HCT116 (cell line): ENCODE measurements around the gene FCER1G. TPM values are rescaled to one million over a fixed set of nuclear protein-coding genes. Genes with fewer than 3 reads are reported as not detected.

Source experiments
- ATAC-seq: fragments of 200-7000 bp; cut with Tn5 transposase; 2 replicates; pipeline ENCODE4 v1.9.1; 2020; ENCODE audit warnings: mild to moderate bottlenecking, moderate library complexity
- BruUV-seq: library from RNA; stranded (reverse); fragments of 400-500 nt; replicated peaks from 2 replicates; lab custom pipeline; 2021; lab: Mats Ljungman, UMichigan
- CTCF ChIA-PET: fragments of 300-600 bp; sonication (Branson Sonifier 250); formaldehyde crosslinking; loops from one replicate; lab custom pipeline; 2021; ENCODE audit warnings: antibody characterized with exemption; lab: Charles Lee
- POLR2A ChIA-PET: fragments of 300-600, 350-600 bp; sonication (Branson Sonifier 250); formaldehyde crosslinking; loops from one replicate; lab custom pipeline; 2021; ENCODE audit warnings: antibody characterized with exemption; lab: Charles Lee
- RAD21 ChIA-PET, 2 experiments: fragments of 300-600 bp; sonication (Branson Sonifier 250); formaldehyde crosslinking; loops; one replicate each; lab custom pipeline; 2023; ENCODE audit warnings: low total read pairs in 2 of 2; ENCODE audit not compliant: uncharacterized antibody in 2 of 2, unreplicated experiment in 2 of 2, low non-redundant PET in 1 of 2; lab: Charles Lee
- DNase-seq: peaks from one replicate; pipeline ENCODE4 v3.0.0-alpha.2; 2010; ENCODE audit warnings: low read depth, low spot score
- H2AFZ ChIP-seq: fragments of 200-600 bp; shearing (Covaris generic), sonication (generic); 2 replicates; pipeline ENCODE4 v1.6.1; 2017; ENCODE audit warnings: low read depth, mixed run types, mixed read lengths, antibody characterized with exemption, low read length; ENCODE audit not compliant: poor library complexity, severe bottlenecking
- H3K27ac ChIP-seq: 2 replicates; pipeline ENCODE4 v1.5.1; 2012; ENCODE audit warnings: low read depth, low read length
- H3K27me3 ChIP-seq: fragments of 200-600 bp; sonication (generic); 2 replicates; pipeline ENCODE4 v1.6.1; 2016; ENCODE audit warnings: mixed run types, low read length, mixed read lengths; ENCODE audit not compliant: insufficient read depth
- H3K36me3 ChIP-seq, 2 experiments: fragments of 200-500 bp in 1 of 2; fragments of 200-600 bp in 1 of 2; sonication (Bioruptor generic) in 1 of 2; sonication (generic) in 1 of 2; 2 replicates each; pipeline versions ENCODE4 v1.5.1 to v1.6.1; 2014 to 2016; ENCODE audit warnings: low read length in 2 of 2, inconsistent platforms in 1 of 2, mixed read lengths in 1 of 2, mixed run types in 1 of 2; ENCODE audit not compliant: insufficient read depth in 2 of 2, control insufficient read depth in 1 of 2
- H3K4me1 ChIP-seq, 2 experiments: fragments of 200-600 bp in 1 of 2; sonication (generic) in 1 of 2; 2 replicates each; pipeline versions ENCODE4 v1.5.1 to v1.6.1; 2012 to 2017; ENCODE audit warnings: low read length in 2 of 2, inconsistent platforms in 1 of 2, mild to moderate bottlenecking in 1 of 2, mixed read lengths in 1 of 2, mixed run types in 1 of 2, moderate library complexity in 1 of 2; ENCODE audit not compliant: insufficient read depth in 2 of 2, control insufficient read depth in 1 of 2
- H3K4me2 ChIP-seq: fragments of 200-600 bp; sonication (generic); 2 replicates; pipeline ENCODE4 v1.6.1; 2017; ENCODE audit warnings: mixed run types, low read length, mixed read lengths
- H3K4me3 ChIP-seq, 2 experiments: fragments of 200-600 bp in 1 of 2; sonication (generic) in 1 of 2; replicated peaks in 1 of 2; 2 replicates each; pipeline ENCODE4 v1.5.1; 2011 to 2016; ENCODE audit warnings: low read length in 2 of 2, control low read depth in 1 of 2, low read depth in 1 of 2, mild to moderate bottlenecking in 1 of 2, mixed read lengths in 1 of 2, mixed run types in 1 of 2
- H3K79me2 ChIP-seq: fragments of 200-600 bp; sonication (generic); 2 replicates; pipeline ENCODE4 v1.6.1; 2017; ENCODE audit warnings: mild to moderate bottlenecking, mixed run types, low read length, moderate library complexity, mixed read lengths; ENCODE audit not compliant: insufficient read depth
- H3K9ac ChIP-seq: fragments of 200-600 bp; sonication (generic); 2 replicates; pipeline ENCODE4 v1.6.1; 2016; ENCODE audit warnings: low read length, mixed read lengths
- H3K9me2 ChIP-seq: fragments of 200-600 bp; sonication (generic), shearing (Covaris generic); 2 replicates; pipeline ENCODE4 v1.6.1; 2017; ENCODE audit warnings: mixed run types, mild to moderate bottlenecking, moderate library complexity; ENCODE audit not compliant: insufficient read depth
- H3K9me3 ChIP-seq, 2 experiments: fragments of 200-500 bp in 1 of 2; fragments of 200-600 bp in 1 of 2; sonication (Bioruptor generic) in 1 of 2; sonication (generic) in 1 of 2; 2 replicates each; pipeline ENCODE4 v1.6.1; 2014 to 2017; ENCODE audit warnings: low read length in 2 of 2, mixed read lengths in 2 of 2, inconsistent platforms in 1 of 2, low read depth in 1 of 2, mild to moderate bottlenecking in 1 of 2, mixed run types in 1 of 2, moderate library complexity in 1 of 2; ENCODE audit not compliant: control insufficient read depth in 1 of 2, insufficient read depth in 1 of 2
- H4K20me1 ChIP-seq: fragments of 200-600 bp; sonication (generic), shearing (Covaris generic); 2 replicates; pipeline ENCODE4 v1.6.1; 2017; ENCODE audit warnings: mixed run types, mild to moderate bottlenecking, moderate library complexity; ENCODE audit not compliant: insufficient read depth
- CBX3 ChIP-seq: IDR thresholded peaks from 2 replicates; pipeline ENCODE4 v1.6.1; 2012; ENCODE audit warnings: low read depth
- CEBPB ChIP-seq: IDR thresholded peaks from 2 replicates; pipeline ENCODE4 v1.6.1; 2012; ENCODE audit warnings: low read depth
- EGR1 ChIP-seq: IDR thresholded peaks from 2 replicates; pipeline ENCODE4 v1.6.1; 2012; ENCODE audit warnings: low read depth
- EZH2 ChIP-seq: fragments of 200-600 bp; sonication (generic); IDR thresholded peaks from 2 replicates; pipeline ENCODE4 v1.6.1; 2017; ENCODE audit warnings: antibody characterized with exemption, mixed run types
- EZH2phosphoT487 ChIP-seq: fragments of 200-600 bp; IDR thresholded peaks from 2 replicates; pipeline ENCODE4 v1.6.1; 2018; ENCODE audit warnings: antibody characterized with exemption, borderline replicate concordance
- FOSL1 ChIP-seq: IDR thresholded peaks from 2 replicates; pipeline ENCODE4 v1.6.1; 2012; ENCODE audit warnings: low read depth
- JUND ChIP-seq: IDR thresholded peaks from 2 replicates; pipeline ENCODE4 v1.6.1; 2012
- POLR2A ChIP-seq: IDR thresholded peaks from 2 replicates; pipeline ENCODE4 v1.7.0; 2011; ENCODE audit warnings: borderline replicate concordance; ENCODE audit not compliant: insufficient read depth, insufficient read length; ENCODE audit errors: extremely low read depth
- POLR2AphosphoS5 ChIP-seq: IDR thresholded peaks from 2 replicates; pipeline ENCODE4 v1.6.1; 2011; ENCODE audit warnings: mild to moderate bottlenecking, low read depth, low read length, moderate library complexity
- RAD21 ChIP-seq: IDR thresholded peaks from 2 replicates; pipeline ENCODE4 v1.6.1; 2012; ENCODE audit warnings: low read depth, mild to moderate bottlenecking
- REST ChIP-seq: IDR thresholded peaks from 2 replicates; pipeline ENCODE4 v1.6.1; 2012; ENCODE audit warnings: low read depth
- SIN3A ChIP-seq: IDR thresholded peaks from 2 replicates; pipeline ENCODE4 v1.6.1; 2012; ENCODE audit warnings: low read depth
- SRF ChIP-seq: IDR thresholded peaks from 2 replicates; pipeline ENCODE4 v1.6.1; 2012; ENCODE audit warnings: low read depth
- TCF7L2 ChIP-seq: IDR thresholded peaks from 2 replicates; pipeline ENCODE4 v1.7.0; 2011; ENCODE audit warnings: borderline replicate concordance, inconsistent platforms; ENCODE audit not compliant: insufficient read depth, insufficient read length; ENCODE audit errors: extremely low read depth
- YY1 ChIP-seq: IDR thresholded peaks from 2 replicates; pipeline ENCODE4 v1.6.1; 2011; ENCODE audit warnings: low read length, low read depth, moderate library complexity, mild to moderate bottlenecking; ENCODE audit not compliant: insufficient replicate concordance; ENCODE audit errors: extremely low read depth
- ZBTB33 ChIP-seq: IDR thresholded peaks from 2 replicates; pipeline ENCODE4 v1.6.1; 2011; ENCODE audit warnings: mild to moderate bottlenecking, low read length, moderate library complexity; ENCODE audit not compliant: insufficient replicate concordance; ENCODE audit errors: extremely low read depth
- ZFX ChIP-seq: fragments of 450-650 bp; IDR thresholded peaks from 2 replicates; pipeline ENCODE4 v1.6.1; 2017
- ZNF274 ChIP-seq: fragments of 200-500 bp; sonication (Bioruptor generic); IDR thresholded peaks from 2 replicates; pipeline ENCODE4 v1.6.1; 2014; ENCODE audit warnings: mild to moderate bottlenecking, low read depth, low read length, inconsistent platforms
- intact Hi-C: fragments of 100-400 bp; cut with micrococcal nuclease; formaldehyde crosslinking; loops from 2 replicates; pipeline ENCODE4 v1.10.0; 2022
- total RNA-seq: library from RNA; stranded (reverse); gene quantifications from one replicate; pipeline ENCODE4 v1.2.1, GENCODE V29; 2021; ENCODE audit not compliant: unreplicated experiment
- TF ChIP-seq, protein P1 (sequence below): IDR thresholded peaks from 2 replicates; pipeline ENCODE4 v1.6.1; 2012

The FCER1G gene
- total RNA-seq, 1 experiment from 2014 or later: 0.86 TPM

- TF ChIP-seq ZBTB33: no peak
Observed at GRCh38 chr1:161189036-161189435, 26.1 kb upstream of the FCER1G start (continued).

DNA sequence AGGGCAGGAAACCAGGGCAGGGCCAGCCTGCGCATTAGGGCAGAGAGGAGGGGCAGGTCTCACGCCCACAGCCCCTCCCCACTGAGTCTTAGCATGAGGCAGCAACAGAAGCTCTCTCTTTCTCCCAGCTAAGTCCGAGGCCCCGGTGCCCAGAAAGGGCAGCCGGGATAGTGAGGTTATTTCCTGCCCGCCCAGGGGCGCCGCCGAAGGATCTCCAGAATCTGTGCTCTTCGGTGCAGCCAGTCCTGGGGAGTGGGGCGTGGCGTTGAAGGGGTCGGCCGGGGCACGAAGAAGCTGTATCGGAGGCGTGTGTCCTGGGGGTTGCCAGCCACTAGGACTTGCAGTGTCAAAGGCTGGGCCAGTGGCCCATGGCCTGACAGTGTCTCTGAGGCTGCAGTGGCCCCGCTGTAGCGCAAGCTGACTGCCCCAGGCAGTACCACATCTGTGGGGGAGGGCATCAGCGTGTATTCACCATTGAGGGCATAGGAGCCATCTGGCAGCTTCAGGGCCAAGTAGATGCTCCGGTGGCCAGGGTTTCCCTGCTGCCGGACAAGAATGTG lies 24.1 kb upstream of the FCER1G start:
- intact Hi-C loops: no loop called here
- DNase-seq: no peak
- BruUV-seq: no TSS peak
- H3K9me3 ChIP-seq: no peaks in the 10 kb centered on the region
- ChIA-PET POLR2A (no interaction called here), RAD21 (no interaction called here), CTCF (interaction anchor here (1.2 to 1.6 kb wide), 2 partner anchors 11 to 191 kb away, joined by 5 to 6 read pairs; partner anchors contain the start of gene NDUFS2)
- H3K4me3 ChIP-seq: no peak overlapping the region
- TF ChIP-seq CBX3 (no peak), TCF7L2 (no peak), CEBPB (no peak), FOSL1 (no peak), SRF (no peak), YY1 (no peak), RAD21 (no peak), EZH2 (no peak), ZNF274 (no peak), ZBTB33 (no peak), ZFX (no peak), POLR2A (no peak), JUND (no peak), EZH2phosphoT487 (no peak), EGR1 (no peak), REST (no peak), POLR2AphosphoS5 (no peak), SIN3A (no peak)
- TF ChIP-seq, protein P1, sequence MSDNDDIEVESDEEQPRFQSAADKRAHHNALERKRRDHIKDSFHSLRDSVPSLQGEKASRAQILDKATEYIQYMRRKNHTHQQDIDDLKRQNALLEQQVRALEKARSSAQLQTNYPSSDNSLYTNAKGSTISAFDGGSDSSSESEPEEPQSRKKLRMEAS: no peak
- no peaks in the 10 kb centered on the region for H3K36me3 ChIP-seq
- H3K4me2 ChIP-seq: no peak overlapping the region
- no peak overlapping the region for H3K9ac ChIP-seq
- no peaks in the 10 kb centered on the region for H3K9me2 ChIP-seq
- H3K27me3 ChIP-seq: no peaks in the 10 kb centered on the region
- H2AFZ ChIP-seq: no peak overlapping the region
- ATAC-seq: no peak
- no peaks in the 10 kb centered on the region for H4K20me1 ChIP-seq
- H3K4me1 ChIP-seq: peaks cover 0 to 5% of the 10 kb centered on the region in 2 experiments; a peak in 1 of 4 replicates
- no peaks in the 10 kb centered on the region for H3K79me2 ChIP-seq
- no peak overlapping the region for H3K27ac ChIP-seq
